Upper lobe of left lung (tissue), 4 donors: ENCODE results near the gene PRDM7.
"Not testable (repeated sequence)": the region's sequence is repeated elsewhere in the genome, so short reads cannot be mapped to it uniquely, and the experiment has no call there.

Source experiments
- CTCF ChIP-seq, 6 experiments: fragments of 450-650 bp in 4 of 6; fragments of 200-600 bp in 2 of 6; sonication (generic) in 2 of 6; IDR thresholded peaks; one replicate each; pipeline ENCODE4 v1.5.1; 2016 to 2019; ENCODE audit warnings: antibody characterized with exemption in 6 of 6
- EP300 ChIP-seq, 4 donors: sonication (generic); formaldehyde crosslinking; IDR thresholded peaks; one replicate each; pipeline ENCODE4 v1.5.1; 2017; ENCODE audit warnings: antibody characterized with exemption in 4 of 4, control low read depth in 2 of 4
- POLR2A ChIP-seq, 4 donors: fragments of 450-650 bp; IDR thresholded peaks; one replicate each; pipeline ENCODE4 v1.5.1; 2016 to 2017; ENCODE audit warnings: antibody characterized with exemption in 4 of 4, mild to moderate bottlenecking in 2 of 4

GRCh38 chr16:90056521-90056920 lies 20.6 kb downstream of the PRDM7 start:
- not testable (repeated sequence) for TF ChIP-seq POLR2A, CTCF, EP300 (IDR thresholded peaks at IDR 0.05)
